ENCODE results near the gene APOLD1.
"Not testable (repeated sequence)": the region's sequence is repeated elsewhere in the genome, so short reads cannot be mapped to it uniquely, and the experiment has no call there.

APOLD1 gene

DNA sequence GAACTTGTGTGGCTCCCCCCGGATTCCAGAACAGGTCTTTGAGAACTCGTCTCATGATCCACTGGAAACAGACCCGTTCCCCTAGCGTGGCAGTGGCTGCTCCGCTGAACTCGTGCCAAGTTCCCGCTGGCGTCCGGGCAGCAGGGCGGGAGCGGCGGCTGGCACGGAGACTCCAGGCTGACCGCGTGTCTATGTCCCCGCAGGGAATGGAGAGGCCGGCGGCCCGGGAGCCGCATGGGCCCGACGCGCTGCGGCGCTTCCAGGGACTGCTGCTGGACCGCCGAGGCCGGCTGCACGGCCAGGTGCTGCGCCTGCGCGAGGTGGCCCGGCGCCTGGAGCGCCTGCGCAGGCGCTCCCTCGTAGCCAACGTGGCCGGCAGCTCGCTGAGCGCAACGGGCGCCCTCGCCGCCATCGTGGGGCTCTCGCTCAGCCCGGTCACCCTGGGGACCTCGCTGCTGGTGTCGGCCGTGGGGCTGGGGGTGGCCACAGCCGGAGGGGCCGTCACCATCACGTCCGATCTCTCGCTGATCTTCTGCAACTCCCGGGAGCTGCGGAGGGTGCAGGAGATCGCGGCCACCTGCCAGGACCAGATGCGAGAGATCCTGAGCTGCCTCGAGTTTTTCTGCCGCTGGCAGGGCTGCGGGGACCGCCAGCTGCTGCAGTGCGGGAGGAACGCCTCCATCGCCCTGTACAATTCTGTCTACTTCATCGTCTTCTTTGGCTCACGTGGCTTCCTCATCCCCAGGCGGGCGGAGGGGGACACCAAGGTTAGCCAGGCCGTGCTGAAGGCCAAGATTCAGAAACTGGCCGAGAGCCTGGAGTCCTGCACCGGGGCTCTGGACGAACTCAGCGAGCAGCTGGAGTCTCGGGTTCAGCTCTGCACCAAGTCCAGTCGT lies 1.5 kb downstream of the APOLD1 start:
- peak; percentile 79 for DNase-seq

DNA sequence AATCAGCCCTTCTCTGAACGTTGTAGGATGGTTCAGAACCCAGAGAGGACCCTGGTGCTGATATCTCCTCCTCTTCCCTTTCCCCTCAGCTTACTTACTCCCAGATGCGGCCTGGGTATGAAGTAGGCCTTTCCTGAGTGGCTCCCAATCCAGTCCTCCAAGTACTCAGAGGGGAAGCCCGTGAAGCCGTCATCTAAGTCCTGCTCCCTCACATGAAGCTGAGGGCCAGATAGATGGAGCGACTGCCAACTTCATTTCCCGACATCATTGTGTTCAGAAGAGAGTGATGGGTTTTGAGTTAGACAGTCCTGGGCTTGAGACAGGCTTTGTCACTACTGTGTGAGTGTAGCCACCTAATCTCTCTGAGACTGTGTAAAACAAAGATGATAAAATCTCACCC lies 2.7 kb downstream of the APOLD1 start:
- no peak for DNase-seq

DNA sequence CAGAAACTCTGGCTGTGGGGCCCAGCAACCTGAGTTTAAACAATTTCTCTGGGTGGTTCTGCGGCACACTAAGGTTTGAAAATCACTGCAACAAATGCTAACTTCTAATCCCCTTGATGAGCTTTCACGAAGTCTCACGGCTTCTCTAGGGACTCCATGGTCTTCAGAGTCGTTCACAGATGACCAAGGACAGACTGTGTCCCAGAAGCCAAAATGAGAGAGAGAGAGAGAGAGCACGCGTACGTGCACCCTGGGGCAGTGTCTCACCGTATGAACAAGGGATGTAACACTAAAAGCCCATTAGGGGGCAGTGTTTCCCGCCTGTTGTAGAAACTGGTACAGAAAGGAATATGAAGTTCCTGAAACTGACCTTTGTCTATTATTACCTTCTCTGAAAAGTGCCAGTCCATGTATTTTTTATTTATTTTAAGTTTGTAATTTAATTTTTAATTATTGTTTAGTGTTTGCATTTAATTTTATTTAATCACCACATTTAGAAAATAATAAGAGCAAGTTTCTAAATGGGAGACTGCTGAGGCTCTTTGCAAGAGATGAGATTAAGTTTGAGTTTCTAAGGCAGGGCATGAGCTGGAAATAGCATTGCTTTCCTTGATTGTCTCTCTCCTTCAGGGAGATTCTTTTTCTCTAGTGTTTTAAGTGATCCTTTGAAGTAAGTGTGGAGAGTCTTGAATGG lies 3.4 kb downstream of the APOLD1 start:
- DNase-seq = peak; percentile 50

DNA sequence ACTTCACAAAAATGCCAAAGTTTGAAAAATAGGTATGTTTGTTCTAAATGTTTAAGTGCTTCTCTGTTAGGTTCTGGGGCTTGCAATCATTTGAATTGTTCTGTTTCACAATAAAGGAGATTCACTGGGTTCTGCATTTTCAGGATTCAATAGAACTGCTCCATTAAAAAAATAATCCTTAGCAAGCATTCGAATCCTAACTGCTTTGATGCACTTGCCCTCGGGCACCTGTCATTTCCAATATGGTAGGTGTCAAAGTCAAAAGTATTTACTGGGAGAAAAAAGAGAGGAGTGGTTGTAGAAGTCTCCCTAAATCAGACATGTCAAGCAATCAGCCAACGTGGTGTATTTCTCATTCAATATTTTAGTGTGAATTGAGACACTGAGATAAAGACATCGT lies 5.5 kb downstream of the APOLD1 start:
- DNase-seq = no peak

DNA sequence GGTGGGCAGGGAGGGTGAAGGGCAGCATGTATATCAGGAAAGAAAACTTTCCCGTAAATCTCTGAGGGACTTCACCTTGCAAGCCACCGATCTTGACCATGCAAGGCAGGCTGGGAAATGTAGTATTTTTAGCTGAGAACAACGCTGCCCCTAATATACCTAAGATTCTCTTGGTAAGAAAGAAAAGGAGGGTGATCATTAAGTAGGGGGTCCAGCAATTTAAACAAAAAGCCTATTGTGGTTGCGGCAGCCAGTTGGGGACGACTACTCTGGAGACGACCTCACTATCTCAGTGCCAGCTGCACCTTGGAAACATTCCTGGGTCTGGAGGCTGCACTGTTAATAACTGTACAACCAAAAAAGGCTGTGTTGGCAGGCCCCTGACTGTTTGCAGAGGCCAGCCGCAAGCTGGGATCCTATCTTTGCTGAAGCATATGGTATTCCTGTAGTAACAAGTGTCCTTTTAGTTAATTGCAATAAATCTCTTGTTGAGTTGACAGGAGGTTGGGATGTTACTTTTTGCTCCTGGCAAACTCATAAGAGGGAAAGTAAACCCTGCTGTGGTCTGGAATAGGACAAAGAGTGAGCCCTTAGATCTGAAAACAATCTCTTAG lies 6.4 kb downstream of the APOLD1 start:
- DNase-seq = no peak

DNA sequence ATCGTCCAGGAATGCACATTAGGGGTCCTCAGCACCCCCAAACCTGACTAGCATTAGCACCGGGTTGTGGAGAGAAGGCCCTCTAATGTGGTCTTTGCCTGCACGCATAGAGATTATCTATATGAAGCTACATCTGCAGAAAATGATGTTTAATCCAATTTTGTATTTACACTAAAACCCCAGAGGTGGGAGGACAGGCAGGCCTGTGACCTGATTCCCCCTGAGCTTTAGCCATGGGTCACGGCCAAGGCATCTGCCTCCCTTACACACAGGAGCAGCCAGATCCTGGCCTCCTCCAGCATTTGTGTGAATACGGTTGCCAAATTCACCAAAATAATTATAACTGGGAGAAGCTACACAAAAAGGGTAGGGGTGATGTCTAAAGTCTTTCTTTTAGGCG lies 7.0 kb downstream of the APOLD1 start:
- DNase-seq = no peak

DNA sequence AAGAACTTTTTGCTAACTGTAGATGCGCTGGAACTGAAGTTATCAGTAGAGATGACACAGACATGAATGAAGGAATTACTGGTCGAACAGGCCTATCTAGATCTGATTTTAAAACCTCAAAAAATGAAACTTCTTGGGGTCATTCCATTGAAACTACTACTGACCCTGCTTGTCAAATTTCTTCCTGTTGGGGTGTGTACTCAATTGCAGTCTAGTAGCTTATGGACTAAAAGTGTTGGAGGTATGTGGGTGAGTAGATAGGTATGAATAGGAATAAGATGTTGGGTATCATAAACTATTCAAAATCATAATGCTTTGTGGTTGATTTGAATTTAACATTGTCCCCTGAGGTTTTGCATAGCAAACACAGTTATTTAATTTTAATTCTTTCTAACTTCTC lies 9.2 kb downstream of the APOLD1 start:
- no peak for DNase-seq

DNA sequence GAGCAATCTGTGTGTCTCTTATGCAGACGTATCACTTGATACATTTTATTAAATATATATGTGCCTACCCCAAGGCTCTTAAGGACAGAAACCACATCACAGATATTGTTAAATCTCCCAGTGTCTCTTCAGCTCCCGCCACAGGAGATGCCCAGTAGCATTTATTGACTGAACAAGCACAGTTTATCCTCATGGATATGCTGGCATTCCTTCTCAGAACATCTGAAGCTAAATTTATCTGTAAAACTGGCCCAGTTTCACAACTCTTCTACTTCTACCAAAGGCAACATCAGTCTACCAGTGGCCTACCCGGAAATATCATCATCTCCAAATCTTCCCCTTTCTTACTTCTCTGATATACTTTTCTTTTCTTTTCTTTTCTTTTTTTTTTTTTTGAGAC lies 10.7 kb downstream of the APOLD1 start:
- DNase-seq = no peak

DNA sequence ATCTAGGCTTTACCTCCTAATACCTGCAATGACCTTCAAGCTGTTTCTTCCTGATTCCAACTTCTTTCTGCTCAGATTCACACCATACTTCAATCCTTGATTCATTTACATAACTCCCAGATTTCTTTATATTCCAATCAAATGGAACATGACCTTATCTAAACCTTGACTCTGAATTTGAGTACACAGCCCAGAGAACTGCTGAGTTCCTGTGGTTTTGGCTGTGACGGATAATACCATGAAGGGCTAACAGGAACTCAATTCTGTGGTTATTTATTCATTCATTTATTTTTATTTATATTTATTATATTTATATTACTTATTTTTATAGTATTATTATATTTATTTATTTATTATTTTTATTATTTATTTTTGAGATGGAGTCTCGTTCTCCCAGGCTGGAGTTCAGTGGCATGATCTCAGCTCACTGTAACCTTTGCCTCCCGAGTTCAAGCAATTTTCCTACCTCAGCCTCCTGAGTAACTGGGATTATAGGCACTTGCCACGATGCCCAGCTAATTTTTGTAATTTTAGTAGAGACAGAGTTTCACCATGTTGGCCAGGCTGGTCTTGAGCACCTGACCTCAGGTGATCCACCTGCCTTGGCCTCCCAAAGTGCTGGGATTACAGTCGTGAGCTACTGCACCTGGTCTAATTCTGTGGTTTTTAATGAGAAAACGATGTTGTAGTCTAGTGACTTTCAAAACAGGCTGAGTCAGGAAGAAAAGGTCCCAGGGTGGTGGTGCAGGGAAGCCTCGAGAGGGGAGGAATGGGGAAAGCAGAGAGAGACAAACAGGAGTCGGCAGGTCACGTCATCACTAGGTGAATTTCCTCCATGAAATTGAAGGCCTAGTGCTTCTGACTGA lies 11.7 kb downstream of the APOLD1 start:
- no peak for DNase-seq

DNA sequence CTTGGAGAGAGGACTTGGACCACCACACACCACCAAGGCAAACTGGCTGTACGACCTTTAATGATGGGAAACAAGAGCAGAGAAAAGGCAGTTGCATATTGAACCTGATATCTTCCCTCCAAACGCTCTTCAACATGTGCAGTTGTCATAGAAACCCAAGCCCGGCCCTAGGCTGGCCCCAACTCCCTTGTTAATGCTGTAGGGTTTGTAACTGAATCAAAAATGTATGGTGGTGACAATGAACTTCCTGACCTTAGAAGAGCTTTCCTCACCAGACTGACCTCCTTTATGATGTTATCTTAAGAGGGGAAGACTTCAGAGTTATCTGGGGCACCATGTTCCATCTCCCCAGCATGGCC lies 12.3 kb downstream of the APOLD1 start:
- no peak for DNase-seq

DNA sequence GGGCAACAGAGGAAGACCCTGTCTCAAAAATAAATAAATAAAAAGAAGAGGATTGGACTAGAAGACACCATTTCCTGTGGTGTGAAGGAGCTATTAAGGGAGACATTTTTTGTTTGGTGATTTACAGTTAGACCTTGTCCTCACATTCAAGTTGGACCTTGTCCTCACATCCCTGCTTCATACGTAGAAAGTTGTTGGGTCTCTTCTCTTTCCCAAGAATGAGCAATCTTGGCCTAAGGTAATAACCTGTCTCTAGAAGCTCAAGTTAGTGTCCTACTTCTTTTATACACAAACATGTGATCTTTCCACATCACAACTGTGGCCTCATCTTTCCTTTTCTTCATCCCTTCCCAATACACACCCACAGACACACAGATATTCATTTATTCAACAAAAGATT lies 13.0 kb downstream of the APOLD1 start:
- no peak for DNase-seq

DNA sequence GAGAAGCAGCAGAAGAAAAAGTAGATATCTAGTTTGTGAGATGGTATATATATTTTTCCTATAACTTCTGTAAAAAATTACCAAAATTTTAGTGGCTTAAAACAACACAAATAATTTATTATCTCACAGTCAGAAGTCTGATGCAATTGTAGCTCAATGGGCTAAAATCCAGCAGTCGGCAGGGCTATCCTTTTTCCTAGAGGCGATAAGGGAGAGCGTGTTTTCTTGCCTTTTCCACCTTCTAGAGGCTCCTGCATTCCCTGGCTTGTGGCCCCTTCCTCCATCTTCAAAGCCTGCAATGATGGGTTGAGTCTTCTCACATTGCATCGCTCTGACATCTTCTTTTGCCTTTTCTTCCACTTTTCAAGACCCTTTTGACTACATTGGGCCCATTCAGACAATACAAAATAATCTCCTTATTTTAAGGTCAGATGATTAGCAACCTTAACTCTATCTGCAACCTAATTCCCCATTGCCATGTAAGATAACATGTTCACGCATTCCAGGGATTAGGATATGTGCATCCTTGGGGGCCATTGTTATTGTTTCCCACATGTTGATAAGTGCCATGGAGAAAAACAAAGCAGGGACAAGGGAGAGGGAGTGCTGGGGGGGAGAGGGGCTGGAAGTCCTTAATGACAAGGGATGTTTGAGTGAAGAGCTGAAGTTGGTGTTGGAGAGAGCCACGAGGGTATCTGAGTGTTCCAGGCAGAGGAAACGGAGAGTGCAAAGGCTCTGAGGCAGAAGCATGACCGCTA lies 13.9 kb downstream of the APOLD1 start:
- DNase-seq = no peak

DNA sequence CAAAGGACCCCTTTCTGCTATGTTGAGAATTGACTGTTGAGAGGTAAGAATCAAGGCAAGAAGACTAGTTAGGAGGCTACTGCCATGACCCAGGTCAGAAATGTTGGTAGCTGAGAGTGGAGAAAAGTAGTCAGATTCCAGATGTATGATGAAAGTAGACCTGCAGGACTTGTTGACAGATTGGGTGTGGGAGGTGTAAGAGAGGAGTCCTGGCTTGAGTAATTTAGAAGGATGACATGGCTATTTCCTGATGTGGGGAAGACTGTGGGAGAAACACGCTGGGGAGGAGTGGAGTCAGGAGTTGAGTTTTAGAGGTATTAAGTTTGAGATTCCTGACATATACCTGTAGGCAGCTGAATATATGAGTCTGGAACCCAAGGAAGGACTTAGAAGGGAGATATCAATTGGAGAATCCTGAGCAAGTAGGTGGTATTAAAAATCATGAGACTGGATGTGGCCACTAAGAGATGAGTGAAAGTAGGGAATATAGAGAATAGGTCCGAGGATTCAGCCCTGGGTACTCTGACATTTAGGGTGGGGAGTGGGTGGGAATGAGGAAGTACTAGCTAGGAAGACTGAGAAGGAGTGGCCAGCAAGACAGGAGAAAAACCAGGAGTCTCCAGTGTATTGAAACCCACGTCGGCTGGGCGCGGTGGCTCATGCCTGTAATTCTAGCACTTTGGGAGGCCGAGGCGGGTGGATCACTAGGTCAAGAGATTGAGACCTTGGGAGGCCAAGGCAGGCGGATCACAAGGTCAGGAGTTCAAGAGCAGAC lies 15.1 kb downstream of the APOLD1 start:
- DNase-seq = no peak

DNA sequence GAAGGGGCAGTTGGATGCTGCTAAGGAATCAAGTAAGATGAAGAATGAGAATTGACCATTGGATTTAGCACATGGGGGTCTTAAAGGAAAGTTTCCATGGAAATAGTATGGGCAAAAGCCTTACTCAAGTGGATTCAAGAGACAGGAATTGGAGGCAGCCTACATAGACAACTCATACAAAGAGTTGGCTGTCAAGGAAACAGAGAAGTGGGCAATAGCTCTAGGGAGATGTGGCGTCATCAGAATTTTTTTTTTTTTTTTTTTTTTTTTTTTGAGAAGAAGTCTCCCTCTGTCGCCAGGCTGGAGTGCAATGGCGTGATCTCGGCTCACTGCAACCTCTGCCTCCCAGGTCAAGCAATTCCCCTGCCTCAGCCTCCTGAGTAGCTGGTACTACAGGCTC lies 16.2 kb downstream of the APOLD1 start:
- not testable (repeated sequence) for DNase-seq

DNA sequence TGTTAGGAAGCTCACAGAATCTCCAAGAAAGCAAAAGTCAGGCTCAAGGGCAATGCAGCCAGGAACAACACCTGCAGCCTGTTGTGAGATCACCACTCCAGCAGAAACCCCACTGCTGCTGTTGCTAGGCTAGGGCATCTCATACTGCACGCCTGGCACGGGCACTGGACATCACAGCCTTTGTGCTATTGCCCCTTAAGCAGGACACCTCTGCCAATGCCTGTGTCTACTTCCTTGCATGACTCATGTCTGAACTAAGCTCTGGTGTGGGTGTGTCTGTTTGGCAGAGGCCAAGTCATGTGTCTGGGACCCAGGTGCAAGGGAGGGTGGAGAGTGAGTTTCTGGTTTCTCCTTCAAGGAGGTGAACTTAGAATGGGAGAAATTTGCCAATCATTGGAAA lies 17.7 kb downstream of the APOLD1 start:
- peak; percentile 41 for DNase-seq

DNA sequence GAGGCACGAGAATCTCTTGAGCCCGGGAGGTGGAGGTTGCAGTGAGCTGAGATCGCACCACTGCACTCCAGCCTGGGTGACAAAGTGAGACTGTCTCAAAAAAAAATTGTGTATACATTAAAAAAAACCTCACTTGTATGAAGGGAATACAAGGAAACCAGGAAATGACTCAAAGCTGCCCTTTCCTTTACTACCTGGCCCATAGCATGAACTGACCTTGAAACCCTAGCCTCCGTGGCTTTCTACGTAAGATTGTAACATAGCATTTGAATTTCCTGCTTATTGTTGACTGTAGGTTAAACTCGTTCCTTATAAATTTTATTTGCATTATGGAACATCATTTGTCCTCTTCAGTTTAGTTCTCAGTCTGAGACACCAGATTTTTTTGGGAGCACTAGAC lies 18.6 kb downstream of the APOLD1 start:
- DNase-seq = no peak

DNA sequence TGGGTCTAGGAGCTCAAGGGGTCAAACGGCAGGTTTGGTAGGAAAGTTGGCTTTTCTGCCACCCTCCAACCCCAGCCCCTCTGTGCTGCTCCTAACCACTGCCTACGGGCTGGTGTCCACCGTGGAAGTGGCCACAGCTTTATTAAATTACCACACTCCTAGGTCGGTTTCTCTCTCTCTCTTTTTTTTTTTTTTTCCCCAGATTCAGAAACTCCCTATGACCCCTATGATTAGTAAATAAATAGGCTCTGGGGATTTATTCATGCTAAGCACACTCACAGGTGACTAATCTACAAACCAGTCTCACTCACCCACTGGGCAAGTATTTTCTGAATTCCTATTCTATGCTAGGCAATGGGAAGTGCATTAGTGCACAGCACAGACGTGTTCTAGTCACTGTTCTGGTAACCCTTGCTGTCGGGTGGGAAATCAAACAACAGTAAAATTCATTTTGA lies 19.0 kb downstream of the APOLD1 start:
- no peak for DNase-seq

DNA sequence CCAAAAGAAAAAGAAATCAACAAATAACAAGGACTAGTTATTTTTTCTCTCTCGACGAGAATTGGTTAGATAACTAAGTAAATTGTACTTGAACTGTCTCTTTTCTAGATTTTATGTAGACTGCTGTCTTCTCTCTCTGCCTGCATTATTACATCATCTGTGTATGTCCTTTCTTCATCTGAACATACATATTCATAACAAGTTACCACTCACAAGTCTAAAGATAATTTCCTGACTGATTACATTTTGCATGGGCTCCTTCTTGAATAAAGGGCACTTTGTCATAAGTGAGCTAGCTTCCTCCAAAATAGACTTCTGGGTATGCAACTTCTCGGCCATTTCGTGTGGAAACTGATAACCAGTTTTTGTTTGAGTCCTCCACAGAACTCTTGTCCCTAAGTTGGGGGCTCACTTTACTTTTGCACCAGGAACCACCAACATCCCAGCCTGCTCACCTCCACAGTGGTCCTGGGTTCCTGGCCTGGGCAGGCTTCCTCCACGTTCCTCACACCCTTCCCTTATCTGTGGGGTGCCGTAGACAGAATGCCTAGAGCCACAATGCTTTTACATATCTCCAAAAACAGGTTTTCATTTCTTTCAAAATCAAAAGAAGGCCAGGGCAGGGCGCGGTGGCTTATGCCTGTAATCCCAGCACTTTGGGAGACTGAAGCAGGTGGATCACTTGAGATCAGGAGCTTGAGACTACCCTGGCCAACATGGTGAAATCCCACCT lies 21.5 kb downstream of the APOLD1 start:
- no peak for DNase-seq

DNA sequence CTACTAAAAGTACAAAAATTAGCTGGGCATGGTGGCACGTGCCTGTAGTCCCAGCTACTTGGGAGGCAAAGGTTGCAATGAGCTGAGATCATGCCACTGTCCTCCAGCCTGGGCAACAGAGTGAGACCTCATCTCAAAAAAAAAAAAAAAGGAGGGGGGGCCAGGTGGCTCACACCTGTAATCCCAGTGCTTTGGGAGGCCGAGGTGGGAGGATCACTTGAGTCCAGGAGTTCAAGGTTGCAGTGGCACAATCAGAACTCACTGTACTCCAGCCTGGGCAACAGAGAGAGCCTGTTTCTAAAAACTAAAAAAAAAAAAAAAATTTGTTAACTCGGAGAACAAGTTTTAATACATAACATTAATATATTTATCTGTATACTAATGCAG lies 22.1 kb downstream of the APOLD1 start:
- DNase-seq = not testable (repeated sequence)

DNA sequence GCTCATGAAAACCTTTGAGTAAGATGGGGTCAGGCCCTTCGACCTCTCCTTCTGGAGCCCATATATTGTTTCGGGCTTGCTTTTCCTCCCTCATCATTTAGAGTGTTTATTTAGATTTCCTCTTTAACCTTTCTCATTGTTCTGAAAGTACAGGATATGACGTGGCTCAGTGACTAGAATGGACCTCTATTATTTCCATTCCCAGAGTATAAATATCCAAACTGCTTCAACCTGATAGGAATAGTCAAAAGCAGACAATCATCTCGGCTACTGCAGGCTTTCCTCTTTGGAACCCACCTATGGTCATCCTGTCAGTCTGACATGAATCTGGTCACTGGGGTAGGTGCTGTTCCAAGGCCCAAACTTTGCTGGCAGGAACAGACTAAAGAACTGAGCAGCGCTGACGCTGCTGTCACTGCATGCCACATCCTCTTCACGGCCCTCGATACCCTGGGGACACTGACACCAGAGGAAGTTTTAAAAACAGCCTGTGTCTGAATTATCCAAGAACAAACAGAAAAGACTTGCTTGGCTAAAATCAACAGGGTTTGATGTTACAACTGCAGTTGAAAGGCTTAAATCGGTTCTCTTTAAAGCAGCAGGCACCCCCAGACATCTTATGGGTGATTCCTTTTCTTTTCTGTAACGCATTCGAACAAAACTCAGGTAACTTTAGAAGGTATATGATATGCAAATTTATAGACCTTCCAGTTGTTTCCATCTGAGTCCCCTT lies 22.7 kb downstream of the APOLD1 start:
- DNase-seq = peak; percentile 43
